Bronchial epithelial cell (primary cell): Measurements from ENCODE around the gene NELL1. TPM values are rescaled to one million over a fixed set of nuclear protein-coding genes. Genes with fewer than 3 reads are reported as not detected.

Experiments
- DNase-seq: peaks from one replicate; pipeline ENCODE4 v3.0.0-alpha.2; 2010; ENCODE audit warnings: low read depth
- FAIRE-seq: peaks from 2 replicates; lab custom pipeline; 2011; peaks lifted over from hg19 to GRCh38; lab: Jason Lieb, UNC
- H3K27me3 ChIP-seq: 2 replicates; pipeline ENCODE4 v1.5.1; 2011; ENCODE audit warnings: low read length; ENCODE audit not compliant: control insufficient read depth, insufficient read depth
- H3K36me3 ChIP-seq: 2 replicates; pipeline ENCODE4 v1.5.1; 2011; ENCODE audit warnings: low read length; ENCODE audit not compliant: control insufficient read depth, insufficient read depth
- H3K4me3 ChIP-seq: 2 replicates; pipeline ENCODE4 v1.5.1; 2011; ENCODE audit warnings: mild to moderate bottlenecking, low read depth, low read length, control low read depth
- total RNA-seq: library from RNA; depleted of rRNA; stranded (reverse); fragments of >200 nt; gene quantifications from 2 replicates; pipeline ENCODE4 v1.2.1, GENCODE V29; 2014
- TF ChIP-seq, protein P1 (sequence below): IDR thresholded peaks from 2 replicates; pipeline ENCODE4 v1.5.1; 2011; ENCODE audit warnings: mild to moderate bottlenecking, moderate library complexity, low read length, control low read depth, inconsistent platforms; ENCODE audit not compliant: insufficient read depth, severe bottlenecking

The NELL1 gene
- total RNA-seq, 1 donor from 2014 or later: not detected

DNA sequence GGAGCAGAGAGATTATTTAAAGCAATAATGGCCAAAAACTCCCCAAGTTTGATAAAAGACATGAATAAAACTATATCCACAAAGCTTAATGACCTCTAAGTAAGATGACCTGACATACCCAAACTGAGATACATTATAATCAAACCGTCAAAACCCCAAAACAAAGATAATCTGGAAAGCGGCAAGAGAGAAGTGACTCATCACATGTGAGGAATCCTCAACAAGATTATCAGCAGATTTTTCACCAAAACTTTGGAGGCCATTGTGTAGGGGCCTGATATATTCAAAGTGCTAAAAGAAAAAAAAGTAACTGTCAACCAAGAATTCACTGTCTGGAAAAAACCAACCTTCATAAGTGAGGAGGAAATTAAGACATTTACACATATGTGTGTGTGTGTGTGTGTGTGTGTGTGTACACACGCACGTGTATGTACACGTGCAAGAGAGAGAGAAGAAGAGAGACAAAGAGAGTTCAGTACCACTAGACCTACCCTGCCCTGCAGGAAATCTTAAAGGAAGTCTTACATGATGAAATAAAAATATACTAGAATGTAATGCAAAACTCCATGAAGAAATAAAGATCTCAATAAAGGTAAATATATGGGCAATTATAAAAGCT is 752.4 kb downstream of the NELL1 start:
- no peak for FAIRE-seq
- Histone ChIP-seq H3K4me3 (no peak overlapping the region), H3K36me3 (no peaks in the 10 kb centered on the region), H3K27me3 (no peaks in the 10 kb centered on the region)
- no peak for DNase-seq
- TF ChIP-seq, protein P1, sequence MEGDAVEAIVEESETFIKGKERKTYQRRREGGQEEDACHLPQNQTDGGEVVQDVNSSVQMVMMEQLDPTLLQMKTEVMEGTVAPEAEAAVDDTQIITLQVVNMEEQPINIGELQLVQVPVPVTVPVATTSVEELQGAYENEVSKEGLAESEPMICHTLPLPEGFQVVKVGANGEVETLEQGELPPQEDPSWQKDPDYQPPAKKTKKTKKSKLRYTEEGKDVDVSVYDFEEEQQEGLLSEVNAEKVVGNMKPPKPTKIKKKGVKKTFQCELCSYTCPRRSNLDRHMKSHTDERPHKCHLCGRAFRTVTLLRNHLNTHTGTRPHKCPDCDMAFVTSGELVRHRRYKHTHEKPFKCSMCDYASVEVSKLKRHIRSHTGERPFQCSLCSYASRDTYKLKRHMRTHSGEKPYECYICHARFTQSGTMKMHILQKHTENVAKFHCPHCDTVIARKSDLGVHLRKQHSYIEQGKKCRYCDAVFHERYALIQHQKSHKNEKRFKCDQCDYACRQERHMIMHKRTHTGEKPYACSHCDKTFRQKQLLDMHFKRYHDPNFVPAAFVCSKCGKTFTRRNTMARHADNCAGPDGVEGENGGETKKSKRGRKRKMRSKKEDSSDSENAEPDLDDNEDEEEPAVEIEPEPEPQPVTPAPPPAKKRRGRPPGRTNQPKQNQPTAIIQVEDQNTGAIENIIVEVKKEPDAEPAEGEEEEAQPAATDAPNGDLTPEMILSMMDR: no peak

DNA sequence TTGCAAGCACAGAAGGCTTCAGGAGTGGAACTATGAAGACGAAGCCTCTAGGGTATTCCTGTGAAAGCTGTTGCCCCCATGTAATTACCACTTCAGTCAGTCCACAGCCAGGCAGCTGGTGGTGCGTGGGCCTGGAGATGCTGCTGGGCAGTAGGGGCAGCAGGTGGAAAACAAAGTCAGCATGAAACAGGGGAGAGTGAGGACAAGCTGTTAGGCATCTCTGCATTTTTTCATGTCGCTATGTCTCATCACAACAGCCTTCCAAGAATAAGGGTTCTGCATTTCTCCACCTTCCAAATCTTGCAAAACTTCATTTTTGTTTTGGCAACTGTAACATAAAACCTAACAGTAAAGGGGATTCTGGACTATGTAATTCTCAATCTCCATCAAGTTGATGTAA is 757.5 kb downstream of the NELL1 start:
- Histone ChIP-seq H3K36me3 (no peaks in the 10 kb centered on the region), H3K27me3 (no peaks in the 10 kb centered on the region), H3K4me3 (no peak overlapping the region)
- TF ChIP-seq, protein P1: no peak
- FAIRE-seq (no peak), DNase-seq (no peak)

DNA sequence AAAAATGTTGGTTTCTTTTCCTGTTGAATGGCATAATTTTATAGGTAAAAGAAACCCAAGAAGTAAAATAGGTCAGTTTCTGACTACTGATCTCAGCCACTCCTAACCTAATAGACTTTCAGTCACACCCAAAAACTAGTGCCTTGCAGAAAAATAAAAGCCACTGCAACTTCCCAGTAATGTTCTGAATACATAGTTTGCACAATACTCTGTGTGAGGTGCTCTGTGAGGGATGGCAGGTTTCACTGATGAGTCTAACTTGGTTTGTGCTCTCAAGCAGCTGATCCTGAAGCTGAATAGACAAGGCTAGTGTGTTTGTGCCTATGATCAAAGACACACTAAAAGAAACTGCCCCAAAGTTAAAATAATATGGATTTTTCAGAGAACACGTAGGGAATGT is 758.3 kb downstream of the NELL1 start:
- TF ChIP-seq, protein P1: no peak
- no peak for FAIRE-seq
- Histone ChIP-seq H3K27me3 (no peaks in the 10 kb centered on the region), H3K4me3 (no peak overlapping the region), H3K36me3 (no peaks in the 10 kb centered on the region)
- no peak for DNase-seq

DNA sequence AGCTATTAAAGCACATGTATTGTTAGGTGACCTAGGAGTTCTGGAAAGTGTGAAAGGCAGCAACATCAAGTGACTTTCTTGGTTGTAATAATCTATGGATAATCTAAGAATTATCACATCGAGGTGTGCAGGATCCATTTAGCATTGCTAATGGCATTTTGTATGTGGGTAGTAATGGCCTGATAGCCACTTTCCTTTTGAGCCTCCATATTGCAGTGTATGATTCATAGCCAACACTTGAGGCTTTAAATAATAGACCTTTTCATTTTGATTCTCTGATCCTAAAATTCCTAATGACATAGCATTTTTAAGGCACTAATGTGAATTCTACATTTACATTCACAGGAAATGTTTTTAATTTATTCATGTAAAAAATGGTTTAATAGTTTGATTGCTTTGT is 759.4 kb downstream of the NELL1 start:
- no peaks in the 10 kb centered on the region for H3K27me3 ChIP-seq
- DNase-seq (no peak), FAIRE-seq (no peak)
- H3K4me3 ChIP-seq: no peak overlapping the region
- no peaks in the 10 kb centered on the region for H3K36me3 ChIP-seq
- TF ChIP-seq, protein P1: no peak

DNA sequence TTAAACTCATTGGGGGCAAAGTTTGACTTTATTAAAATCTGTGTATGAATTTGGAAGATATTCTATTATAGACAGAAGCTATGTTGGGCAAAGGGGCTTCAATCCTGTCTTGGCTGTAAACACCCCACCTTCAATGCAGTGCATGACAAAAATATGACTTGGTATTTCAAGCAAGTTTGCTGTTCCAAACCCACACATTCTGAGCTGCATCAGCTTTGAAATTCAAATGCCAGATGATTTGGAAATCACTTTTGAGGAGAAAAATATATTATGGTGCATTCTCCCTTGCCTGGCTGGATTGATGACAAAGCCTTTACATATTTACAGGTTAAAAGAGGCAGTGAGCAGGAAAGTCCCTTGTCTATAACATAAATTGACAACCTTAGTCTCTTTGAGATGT is 760.0 kb downstream of the NELL1 start:
- Histone ChIP-seq H3K4me3 (no peak overlapping the region), H3K27me3 (no peaks in the 10 kb centered on the region), H3K36me3 (no peaks in the 10 kb centered on the region)
- TF ChIP-seq, protein P1: no peak
- FAIRE-seq (no peak), DNase-seq (no peak)

DNA sequence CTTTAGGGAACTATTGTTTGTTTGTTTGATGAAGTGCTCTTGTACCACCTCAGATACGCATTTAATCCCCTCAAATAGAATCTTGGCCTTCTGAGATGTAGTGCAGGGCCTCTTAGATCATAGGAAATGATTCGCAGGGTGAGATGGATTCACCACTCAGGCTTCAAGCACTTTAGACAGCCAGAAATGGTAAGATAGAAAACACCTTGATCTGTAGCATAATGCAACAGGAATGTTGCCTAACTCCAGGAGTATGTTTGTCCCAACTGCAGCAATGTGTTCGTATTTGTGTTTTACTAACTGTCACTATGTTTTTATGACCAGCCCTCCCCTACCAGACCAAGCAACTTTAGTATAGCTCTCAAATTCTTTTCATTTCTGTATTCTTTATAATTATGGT is 761.2 kb downstream of the NELL1 start:
- Histone ChIP-seq H3K27me3 (no peaks in the 10 kb centered on the region), H3K4me3 (no peak overlapping the region), H3K36me3 (no peaks in the 10 kb centered on the region)
- TF ChIP-seq, protein P1: no peak
- peak; percentile 35 for DNase-seq
- no peak for FAIRE-seq
